Lower lobe of right lung (tissue), 2 donors: ENCODE data around the gene CDYL2. TPM values are rescaled to one million over a fixed set of nuclear protein-coding genes. Genes with fewer than 3 reads are reported as not detected.
"Not testable (repeated sequence)": the region's sequence is repeated elsewhere in the genome, so short reads cannot be mapped to it uniquely, and the experiment has no call there.

Experiments used
- ATAC-seq, 2 donors: fragments of 200-7000 bp; cut with Tn5 transposase; one replicate each; pipeline ENCODE4 v1.9.1; 2020 to 2022; ENCODE audit warnings: mild to moderate bottlenecking in 2 of 2, moderate library complexity in 2 of 2
- DNase-seq: peaks from one replicate; pipeline ENCODE4 v3.0.0-alpha.2; 2020
- H3K27ac ChIP-seq: fragments of 200-600 bp; one replicate; pipeline ENCODE4 v1.8.0; 2022
- H3K27me3 ChIP-seq: fragments of 200-600 bp; one replicate; pipeline ENCODE4 v1.8.0; 2022; ENCODE audit warnings: low read depth
- H3K36me3 ChIP-seq: fragments of 200-600 bp; one replicate; pipeline ENCODE4 v1.8.0; 2022; ENCODE audit warnings: mild to moderate bottlenecking
- H3K4me1 ChIP-seq: fragments of 200-600 bp; one replicate; pipeline ENCODE4 v1.8.0; 2022
- H3K4me3 ChIP-seq: fragments of 200-600 bp; one replicate; pipeline ENCODE4 v1.8.0; 2022; ENCODE audit warnings: mild to moderate bottlenecking
- H3K9me3 ChIP-seq: fragments of 200-600 bp; one replicate; pipeline ENCODE4 v1.8.0; 2022
- CTCF ChIP-seq: fragments of 200-600 bp; IDR thresholded peaks from one replicate; pipeline ENCODE4 v1.8.0; 2022; ENCODE audit warnings: antibody characterized with exemption, mild to moderate bottlenecking
- intact Hi-C: fragments of 100-400 bp; cut with DNase I; formaldehyde crosslinking; loops from one replicate; pipeline ENCODE4 v1.11.0; 2022
- total RNA-seq: library from RNA; stranded (reverse); fragmentation: NEBNext Ultra II Directional; extraction: Animal tissue kit (Norgen Biotek cat#: 25700); gene quantifications from one replicate; pipeline ENCODE4 v1.2.1, GENCODE V29; 2021
- donor health status: DM: no; HTN: yes; CAD: no; lungs with severe emphysema.

The CDYL2 gene
- total RNA-seq, 1 donor from 2014 or later: 14.7 TPM

GRCh38 chr16:80654094-80654862, 150.1 kb downstream of the CDYL2 start:
- intact Hi-C loops: no loop called here
- H3K4me3 ChIP-seq: no peak overlapping the region
- H3K9me3 ChIP-seq: no peaks in the 10 kb centered on the region
- H3K36me3 ChIP-seq: no peaks in the 10 kb centered on the region
- no peaks in the 10 kb centered on the region for H3K27me3 ChIP-seq
- H3K4me1 ChIP-seq: no peaks in the 10 kb centered on the region
- no peak overlapping the region for H3K27ac ChIP-seq
- ATAC-seq: no peak
- no peak for TF ChIP-seq CTCF
- DNase-seq: no peak

- no peak for DNase-seq
- no peak for TF ChIP-seq CTCF
- no peak for ATAC-seq
- Histone ChIP-seq H3K4me3 (no peak overlapping the region), H3K4me1 (no peaks in the 10 kb centered on the region), H3K36me3 (no peaks in the 10 kb centered on the region), H3K9me3 (peaks cover 5% of the 10 kb centered on the region), H3K27ac (no peak overlapping the region), H3K27me3 (no peaks in the 10 kb centered on the region)
- intact Hi-C loops: no loop called here
Measured at GRCh38 chr16:80652441-80652840, 152.0 kb downstream of the CDYL2 start.

GRCh38 chr16:80650281-80650680, 154.1 kb downstream of the CDYL2 start:
- H3K27ac ChIP-seq, H3K27me3 ChIP-seq, H3K4me3 ChIP-seq, H3K36me3 ChIP-seq, DNase-seq, H3K4me1 ChIP-seq, intact Hi-C loops, ATAC-seq: not testable (repeated sequence)
- peaks cover 10% of the 10 kb centered on the region for H3K9me3 ChIP-seq

GRCh38 chr16:80640316-80640715, 164.1 kb downstream of the CDYL2 start:
- peaks cover 10% of the 10 kb centered on the region for H3K9me3 ChIP-seq
- no peaks in the 10 kb centered on the region for H3K27me3 ChIP-seq
- no peak for DNase-seq
- intact Hi-C loops: no loop called here
- H3K4me3 ChIP-seq: no peak overlapping the region
- no peak for TF ChIP-seq CTCF
- H3K27ac ChIP-seq: no peak overlapping the region
- H3K4me1 ChIP-seq: no peaks in the 10 kb centered on the region
- no peaks in the 10 kb centered on the region for H3K36me3 ChIP-seq
- no peak for ATAC-seq

- Histone ChIP-seq H3K36me3 (no peaks in the 10 kb centered on the region), H3K4me3 (no peak overlapping the region), H3K27ac (no peak overlapping the region), H3K9me3 (peaks cover 10% of the 10 kb centered on the region), H3K27me3 (no peaks in the 10 kb centered on the region), H3K4me1 (no peaks in the 10 kb centered on the region)
- ATAC-seq (no peak), DNase-seq (no peak)
- intact Hi-C loops: no loop called here
- TF ChIP-seq CTCF: no peak
Measured at GRCh38 chr16:80639636-80640035, 164.8 kb downstream of the CDYL2 start.

GRCh38 chr16:80637621-80638020, 166.8 kb downstream of the CDYL2 start:
- Histone ChIP-seq H3K27me3 (no peaks in the 10 kb centered on the region), H3K4me1 (no peaks in the 10 kb centered on the region), H3K4me3 (no peak overlapping the region), H3K36me3 (no peaks in the 10 kb centered on the region), H3K9me3 (peaks cover 10% of the 10 kb centered on the region), H3K27ac (no peak overlapping the region)
- DNase-seq (no peak), ATAC-seq (no peak)
- intact Hi-C loops: no loop called here
- TF ChIP-seq CTCF: no peak
